Measurements from ENCODE around the gene HGFAC. TPM values are rescaled to one million over a fixed set of nuclear protein-coding genes. Genes with fewer than 3 reads are reported as not detected.

The HGFAC gene
- total RNA-seq, 1 donor from 2014 or later, result 2.4 TPM

DNA sequence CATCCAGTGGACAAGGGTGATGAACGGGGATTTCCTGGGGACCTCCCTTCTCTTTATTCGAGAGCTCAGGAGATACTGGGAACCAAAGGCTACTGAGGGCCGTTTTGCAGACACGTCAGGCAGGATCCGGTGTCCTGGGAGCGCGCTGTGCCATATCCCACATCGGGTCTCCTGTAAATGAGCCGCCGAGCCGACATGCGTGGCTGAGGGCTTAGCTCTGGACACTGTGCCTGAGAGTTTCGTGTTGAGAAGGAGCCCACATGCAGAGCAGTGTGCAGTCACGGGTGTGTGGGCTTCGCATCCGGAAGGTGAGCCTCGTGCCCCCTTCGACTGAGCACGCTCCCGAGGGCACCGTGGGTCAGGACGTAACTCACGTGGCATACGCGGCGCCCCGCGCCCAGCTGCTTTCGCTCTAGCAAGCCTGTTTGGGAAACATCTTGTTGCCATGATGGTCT, 28.5 kb upstream of the HGFAC start:
- Mint-ChIP-seq H3K9me3 (no peaks in the 10 kb centered on the region), H3K4me3 (no peak overlapping the region), H3K27me3 (no peaks in the 10 kb centered on the region), H3K4me1 (ENCODE audit: unreplicated experiment) (peaks cover 25% of the 10 kb centered on the region), H3K27ac (no peak overlapping the region), H3K36me3 (peaks cover 20% of the 10 kb centered on the region)
- DNase-seq (ENCODE audit: extremely low spot score, unreplicated experiment), result no peak
- TF ChIP-seq, protein P1, sequence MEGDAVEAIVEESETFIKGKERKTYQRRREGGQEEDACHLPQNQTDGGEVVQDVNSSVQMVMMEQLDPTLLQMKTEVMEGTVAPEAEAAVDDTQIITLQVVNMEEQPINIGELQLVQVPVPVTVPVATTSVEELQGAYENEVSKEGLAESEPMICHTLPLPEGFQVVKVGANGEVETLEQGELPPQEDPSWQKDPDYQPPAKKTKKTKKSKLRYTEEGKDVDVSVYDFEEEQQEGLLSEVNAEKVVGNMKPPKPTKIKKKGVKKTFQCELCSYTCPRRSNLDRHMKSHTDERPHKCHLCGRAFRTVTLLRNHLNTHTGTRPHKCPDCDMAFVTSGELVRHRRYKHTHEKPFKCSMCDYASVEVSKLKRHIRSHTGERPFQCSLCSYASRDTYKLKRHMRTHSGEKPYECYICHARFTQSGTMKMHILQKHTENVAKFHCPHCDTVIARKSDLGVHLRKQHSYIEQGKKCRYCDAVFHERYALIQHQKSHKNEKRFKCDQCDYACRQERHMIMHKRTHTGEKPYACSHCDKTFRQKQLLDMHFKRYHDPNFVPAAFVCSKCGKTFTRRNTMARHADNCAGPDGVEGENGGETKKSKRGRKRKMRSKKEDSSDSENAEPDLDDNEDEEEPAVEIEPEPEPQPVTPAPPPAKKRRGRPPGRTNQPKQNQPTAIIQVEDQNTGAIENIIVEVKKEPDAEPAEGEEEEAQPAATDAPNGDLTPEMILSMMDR (conservative IDR thresholded peaks at IDR 0.05), result no peak

DNA sequence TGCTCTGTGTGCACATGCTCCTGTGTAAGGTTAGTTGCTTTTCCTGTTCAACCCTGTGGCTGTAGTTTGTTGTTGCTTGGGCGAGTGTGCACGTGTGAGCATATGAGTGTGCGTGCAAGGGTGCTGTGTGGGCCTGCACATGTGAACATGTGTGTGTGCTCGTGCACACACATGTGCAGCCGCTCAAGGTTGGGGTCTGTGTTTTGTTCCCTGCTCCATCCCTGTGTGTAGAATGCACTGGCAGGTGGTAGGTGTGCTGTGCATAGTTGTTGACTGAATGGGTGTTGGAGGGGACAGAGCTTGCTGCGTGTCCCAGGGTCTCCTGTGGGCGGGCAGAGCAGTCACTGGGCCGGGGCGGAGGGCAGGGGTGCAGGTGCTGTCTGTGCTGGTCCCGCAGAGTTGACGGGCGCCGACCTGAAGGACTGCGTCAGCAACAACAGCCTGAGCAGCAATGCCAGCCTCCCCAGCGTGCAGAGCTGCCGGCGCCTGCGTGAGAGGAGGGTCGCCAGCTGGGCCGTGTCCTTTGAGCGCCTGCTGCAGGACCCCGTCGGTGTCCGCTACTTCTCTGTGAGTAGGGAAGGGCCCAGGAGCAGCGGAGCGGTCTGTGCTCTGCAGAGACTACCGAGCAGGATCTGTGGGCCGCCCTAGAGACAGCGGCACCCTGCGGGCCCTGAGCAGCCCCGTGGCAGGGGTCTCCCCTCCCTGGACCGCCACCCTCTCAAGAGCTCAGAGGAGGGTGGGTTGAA, 27.9 kb upstream of the HGFAC start:
- Mint-ChIP-seq H3K36me3 (peaks cover 20% of the 10 kb centered on the region), H3K4me3 (no peak overlapping the region), H3K9me3 (no peaks in the 10 kb centered on the region), H3K4me1 (ENCODE audit: unreplicated experiment) (peaks cover 20% of the 10 kb centered on the region), H3K27me3 (no peaks in the 10 kb centered on the region), H3K27ac (no peak overlapping the region)
- DNase-seq (ENCODE audit: extremely low spot score, unreplicated experiment), result peak; percentile 64
- TF ChIP-seq, protein P1 (conservative IDR thresholded peaks at IDR 0.05), result no peak

DNA sequence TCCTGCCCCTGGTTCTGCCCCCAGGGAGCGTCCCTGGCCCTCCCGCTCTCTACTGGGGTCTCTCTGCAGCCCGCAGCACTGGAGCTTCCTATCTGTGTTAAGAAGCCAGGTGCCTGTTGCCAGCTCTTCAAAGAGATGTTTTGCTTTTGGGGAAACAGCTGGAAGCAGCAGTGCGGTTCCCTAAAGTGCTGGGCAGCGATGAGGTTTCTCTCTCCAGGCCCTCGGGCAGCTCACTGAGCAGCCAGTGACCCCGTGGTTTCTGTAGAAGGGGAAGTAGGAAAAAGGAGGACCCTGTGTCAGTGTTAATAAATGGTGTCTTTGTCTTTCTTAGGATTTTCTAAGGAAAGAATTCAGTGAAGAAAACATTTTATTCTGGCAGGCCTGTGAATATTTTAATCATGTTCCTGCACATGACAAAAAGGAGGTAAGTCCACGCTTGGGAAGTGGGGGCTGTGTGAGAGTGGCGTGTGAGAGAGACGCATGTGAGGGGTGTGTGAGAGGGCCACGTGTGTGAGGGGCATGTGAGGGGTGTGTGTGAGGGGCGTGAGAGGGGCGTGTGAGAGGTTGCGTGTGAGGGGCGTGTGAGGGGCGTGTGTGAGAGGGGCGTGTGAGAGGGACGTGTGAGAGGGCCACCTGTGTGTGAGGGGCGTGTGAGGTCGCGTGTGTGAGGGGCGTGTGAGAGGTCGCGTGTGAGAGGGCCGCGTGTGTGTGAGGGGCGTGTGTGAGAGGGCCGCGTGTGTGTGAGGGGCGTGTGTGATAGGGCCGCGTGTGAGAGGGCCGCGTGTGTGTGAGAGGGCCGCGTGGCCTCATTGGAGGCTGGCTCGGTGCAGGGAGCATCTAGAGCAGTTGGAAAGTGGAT, 27.1 kb upstream of the HGFAC start:
- H3K9me3 Mint-ChIP-seq, result no peaks in the 10 kb centered on the region

DNA sequence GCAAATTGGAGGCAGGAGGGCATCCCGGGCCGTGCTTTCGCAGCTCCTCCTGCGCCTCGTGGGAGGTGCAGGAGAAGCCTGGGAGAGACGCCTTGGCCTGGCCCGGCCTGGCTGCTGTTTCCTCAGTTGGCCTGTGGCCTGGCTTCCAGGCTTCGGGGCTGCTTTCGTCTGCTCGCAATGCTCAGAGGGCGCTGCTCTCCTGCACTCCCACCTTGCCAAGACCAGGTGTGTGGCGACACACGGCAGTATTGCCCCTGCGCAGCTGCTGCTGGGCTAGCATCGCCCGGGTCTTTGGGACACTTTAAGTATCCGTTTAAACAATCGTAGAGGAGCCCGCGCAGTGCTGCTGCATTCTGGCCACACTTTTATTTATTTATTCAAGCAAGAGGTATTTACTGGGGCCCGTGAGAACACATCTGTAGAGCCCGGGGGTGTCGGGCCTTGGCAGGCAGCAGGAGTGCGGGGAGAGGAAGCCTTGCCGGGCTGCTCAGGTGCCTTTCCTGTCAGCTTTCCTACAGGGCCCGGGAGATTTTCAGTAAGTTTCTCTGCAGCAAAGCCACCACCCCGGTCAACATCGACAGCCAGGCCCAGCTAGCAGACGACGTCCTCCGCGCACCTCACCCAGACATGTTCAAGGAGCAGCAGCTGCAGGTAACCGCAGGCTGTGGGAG, 26.2 kb upstream of the HGFAC start:
- Mint-ChIP-seq H3K4me3 (no peak overlapping the region), H3K27me3 (no peaks in the 10 kb centered on the region), H3K4me1 (ENCODE audit: unreplicated experiment) (peaks cover 14% of the 10 kb centered on the region), H3K36me3 (peaks cover 20% of the 10 kb centered on the region), H3K9me3 (no peaks in the 10 kb centered on the region), H3K27ac (no peak overlapping the region)
- DNase-seq (ENCODE audit: extremely low spot score, unreplicated experiment), result peak; percentile 65
- TF ChIP-seq, protein P1 (conservative IDR thresholded peaks at IDR 0.05), result no peak

More for the DNA sequence above, 27.1 kb upstream of the HGFAC start:
- Mint-ChIP-seq H3K36me3 (peaks cover 20% of the 10 kb centered on the region), H3K4me3 (no peak overlapping the region), H3K27me3 (no peaks in the 10 kb centered on the region), H3K27ac (no peak overlapping the region), H3K4me1 (ENCODE audit: unreplicated experiment) (peaks cover 14% of the 10 kb centered on the region)
- TF ChIP-seq, protein P1 (conservative IDR thresholded peaks at IDR 0.05), result no peak
- DNase-seq (ENCODE audit: extremely low spot score, unreplicated experiment), result peak; percentile 52

DNA sequence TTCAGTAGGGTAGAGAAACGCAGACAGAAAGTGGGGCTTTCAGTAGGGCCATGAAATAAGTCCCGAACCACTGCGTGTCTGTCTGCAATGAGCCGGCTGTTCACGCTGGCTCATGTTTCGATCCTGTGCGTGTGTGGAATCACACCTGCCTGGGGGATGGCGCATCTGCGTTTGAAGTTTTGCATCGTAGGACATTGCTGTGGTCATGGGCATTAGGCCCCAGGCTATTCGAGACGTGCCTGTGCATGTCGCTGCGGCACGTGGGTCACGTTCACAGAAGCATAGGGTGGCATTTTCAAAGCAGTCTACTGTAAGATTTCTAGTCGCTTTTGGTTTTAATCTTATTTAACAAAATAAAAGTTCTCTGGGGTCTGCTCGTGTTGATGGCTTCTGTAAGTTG, 25.5 kb upstream of the HGFAC start:
- Mint-ChIP-seq H3K9me3 (no peaks in the 10 kb centered on the region), H3K4me3 (no peak overlapping the region), H3K27me3 (no peaks in the 10 kb centered on the region), H3K4me1 (ENCODE audit: unreplicated experiment) (peaks cover 8% of the 10 kb centered on the region), H3K27ac (no peak overlapping the region), H3K36me3 (peaks cover 20% of the 10 kb centered on the region)
- TF ChIP-seq, protein P1 (conservative IDR thresholded peaks at IDR 0.05), result no peak
- no peak for DNase-seq (ENCODE audit: extremely low spot score, unreplicated experiment)
